ENCODE data around the gene RIMOC1. TPM values are rescaled to one million over a fixed set of nuclear protein-coding genes. Genes with fewer than 3 reads are reported as not detected.

Gene RIMOC1
- total and polyA plus RNA-seq, 7 experiments from 2014 or later = 10.8 to 40.6 (median 14.6) TPM

- Mint-ChIP-seq H3K27me3 (peaks cover 12 to 24% (median 18%) of the 10 kb centered on the region in 5 donors), H3K36me3 (peaks cover 0 to 5% (median 0%) of the 10 kb centered on the region in 5 donors), H3K4me3 (no peak overlapping the region), H3K9me3 (peaks cover 0 to 3% (median 0%) of the 10 kb centered on the region in 11 donors), H3K27ac (no peak overlapping the region), H3K4me1 (peaks cover 0 to 11% (median 0%) of the 10 kb centered on the region in 7 donors)
- intact Hi-C loops (cut with micrococcal nuclease) = no loop called here
- Histone ChIP-seq H3K27me3 (ENCODE audit: control insufficient read depth in 2 of 2, insufficient read depth in 2 of 2, low read length in 2 of 2) (no peaks in the 10 kb centered on the region), H3K36me3 (ENCODE audit: control insufficient read depth in 2 of 3, insufficient read depth in 3 of 3, low read length in 3 of 3) (no peaks in the 10 kb centered on the region), H3K27ac (ENCODE audit: low read depth, low read length) (no peak overlapping the region), H3K9me3 (ENCODE audit: control insufficient read depth in 2 of 3, low read length in 3 of 3) (no peaks in the 10 kb centered on the region), H3K4me1 (ENCODE audit: control insufficient read depth in 2 of 2, insufficient read depth in 2 of 2, low read length in 2 of 2) (no peaks in the 10 kb centered on the region), H3K4me3 (ENCODE audit: low read length) (no peak overlapping the region)
- POLR2A ChIA-PET = interaction anchor here (0.7 to 1.3 kb wide), 2 partner anchors 18 to 20 kb away, joined by 3 read pairs; no protein-coding TSS in a partner anchor
- no peak for ATAC-seq
- CTCF ChIA-PET = no interaction called here
- DNase-seq = no peak
Observed at GRCh38 chr5:41883243-41883642, 20.9 kb upstream of the RIMOC1 start.

DNA sequence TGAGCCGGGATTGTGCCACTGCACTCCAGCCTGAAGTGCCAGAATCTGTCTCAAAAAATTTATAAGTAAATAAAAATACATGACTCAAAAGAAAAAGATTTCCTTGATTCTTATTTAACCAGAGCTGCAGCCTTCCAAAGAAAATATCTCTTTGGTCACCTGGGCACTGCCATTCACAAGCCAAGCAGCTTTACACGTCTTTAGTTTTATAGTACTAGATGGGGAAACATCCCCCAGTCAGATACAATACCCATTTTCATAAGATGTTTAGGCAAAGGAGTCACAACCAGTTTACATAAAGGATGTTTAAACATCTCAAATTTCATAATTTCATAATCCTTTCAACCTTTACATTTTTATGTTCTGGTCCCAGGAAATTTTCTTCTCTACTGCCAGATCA lies 20.2 kb upstream of the RIMOC1 start:
- intact Hi-C loops (cut with micrococcal nuclease) = no loop called here
- CTCF ChIA-PET = no interaction called here
- POLR2A ChIA-PET = interaction anchor here (0.6 kb wide), 1 partner anchor 8 kb away, joined by 3 read pairs; no protein-coding TSS in a partner anchor

DNA sequence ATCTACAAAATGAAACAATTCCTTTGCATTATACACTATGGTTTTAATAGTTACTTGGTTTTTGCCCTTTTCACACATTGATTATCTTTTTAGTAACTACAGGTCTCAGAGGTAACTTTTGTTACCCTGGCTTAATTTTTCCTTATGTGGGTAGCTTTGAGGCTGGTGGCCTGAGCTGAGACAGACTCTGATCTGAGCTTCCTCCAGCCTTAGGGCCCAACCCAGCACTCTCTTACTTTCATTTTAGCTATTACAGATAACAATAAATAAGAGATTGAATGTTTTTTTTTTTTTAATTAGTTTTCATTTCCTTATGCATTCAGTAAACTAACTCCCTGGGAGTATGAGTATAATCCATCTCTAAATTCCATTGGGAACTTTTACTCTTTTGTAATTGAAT lies 18.9 kb upstream of the RIMOC1 start:
- H3K27ac ChIP-seq (ENCODE audit: low read depth, low read length) = no peak overlapping the region
- CTCF ChIA-PET = no interaction called here
- Mint-ChIP-seq H3K4me3 (no peak overlapping the region), H3K36me3 (peaks cover 0 to 5% (median 0%) of the 10 kb centered on the region in 5 donors), H3K27me3 (peaks cover 6 to 16% (median 13%) of the 10 kb centered on the region in 5 donors), H3K4me1 (peaks cover 0 to 11% (median 0%) of the 10 kb centered on the region in 7 donors), H3K27ac (peak overlapping the region in 1 of 9 donors; percentile 63), H3K9me3 (peaks cover 0 to 3% (median 0%) of the 10 kb centered on the region in 11 donors)
- DNase-seq (no peak), ATAC-seq (no peak)
- H3K4me3 ChIP-seq (ENCODE audit: low read length) = no peak overlapping the region
- intact Hi-C loops (cut with micrococcal nuclease) = no loop called here
- POLR2A ChIA-PET = no interaction called here
- H3K36me3 ChIP-seq (ENCODE audit: control insufficient read depth in 2 of 3, insufficient read depth in 3 of 3, low read length in 3 of 3) = no peaks in the 10 kb centered on the region
- H3K27me3 ChIP-seq (ENCODE audit: control insufficient read depth in 2 of 2, insufficient read depth in 2 of 2, low read length in 2 of 2) = no peaks in the 10 kb centered on the region
- H3K4me1 ChIP-seq (ENCODE audit: control insufficient read depth in 2 of 2, insufficient read depth in 2 of 2, low read length in 2 of 2) = no peaks in the 10 kb centered on the region
- H3K9me3 ChIP-seq (ENCODE audit: control insufficient read depth in 2 of 3, low read length in 3 of 3) = no peaks in the 10 kb centered on the region

More for the DNA sequence above, 20.2 kb upstream of the RIMOC1 start:
- DNase-seq = no peak
- Histone ChIP-seq H3K27me3 (ENCODE audit: control insufficient read depth in 2 of 2, insufficient read depth in 2 of 2, low read length in 2 of 2) (no peaks in the 10 kb centered on the region), H3K4me1 (ENCODE audit: control insufficient read depth in 2 of 2, insufficient read depth in 2 of 2, low read length in 2 of 2) (no peaks in the 10 kb centered on the region), H3K36me3 (ENCODE audit: control insufficient read depth in 2 of 3, insufficient read depth in 3 of 3, low read length in 3 of 3) (no peaks in the 10 kb centered on the region), H3K27ac (ENCODE audit: low read depth, low read length) (no peak overlapping the region), H3K9me3 (ENCODE audit: control insufficient read depth in 2 of 3, low read length in 3 of 3) (no peaks in the 10 kb centered on the region), H3K4me3 (ENCODE audit: low read length) (no peak overlapping the region)
- Mint-ChIP-seq H3K9me3 (peaks cover 0 to 3% (median 0%) of the 10 kb centered on the region in 11 donors), H3K27me3 (peaks cover 12 to 19% (median 16%) of the 10 kb centered on the region in 5 donors), H3K36me3 (peaks cover 0 to 5% (median 0%) of the 10 kb centered on the region in 5 donors), H3K27ac (no peak overlapping the region), H3K4me3 (no peak overlapping the region), H3K4me1 (peaks cover 0 to 11% (median 0%) of the 10 kb centered on the region in 7 donors)
- ATAC-seq = no peak

GRCh38 chr5:41891066-41891707 lies 13.0 kb upstream of the RIMOC1 start:
- Histone ChIP-seq H3K27me3 (ENCODE audit: control insufficient read depth in 2 of 2, insufficient read depth in 2 of 2, low read length in 2 of 2) (no peaks in the 10 kb centered on the region), H3K9me3 (ENCODE audit: control insufficient read depth in 2 of 3, low read length in 3 of 3) (no peaks in the 10 kb centered on the region), H3K4me1 (ENCODE audit: control insufficient read depth in 2 of 2, insufficient read depth in 2 of 2, low read length in 2 of 2) (no peaks in the 10 kb centered on the region), H3K27ac (ENCODE audit: low read depth, low read length) (no peak overlapping the region), H3K4me3 (ENCODE audit: low read length) (no peak overlapping the region), H3K36me3 (ENCODE audit: control insufficient read depth in 2 of 3, insufficient read depth in 3 of 3, low read length in 3 of 3) (no peaks in the 10 kb centered on the region)
- peak overlapping the region in 1 of 10 donors; percentile 29 for H3K4me3 Mint-ChIP-seq
- no peak for ATAC-seq
- no peak for DNase-seq
- H3K27ac Mint-ChIP-seq = peak overlapping the region in 1 of 9 donors; percentile 20
- H3K27me3 Mint-ChIP-seq = peaks cover 22 to 45% (median 35%) of the 10 kb centered on the region in 5 donors
- H3K36me3 Mint-ChIP-seq = peaks cover 0 to 8% (median 0%) of the 10 kb centered on the region in 5 donors
- H3K4me1 Mint-ChIP-seq = peaks cover 0 to 27% (median 6%) of the 10 kb centered on the region in 7 donors
- intact Hi-C loops (cut with micrococcal nuclease) = loop anchor here in 1 of 2 donors (1.0 kb wide), 1 partner anchor 16 kb away; no protein-coding TSS in a partner anchor
- POLR2A ChIA-PET = no interaction called here
- peaks cover 0 to 3% (median 0%) of the 10 kb centered on the region in 11 donors for H3K9me3 Mint-ChIP-seq
- CTCF ChIA-PET = no interaction called here

GRCh38 chr5:41892031-41892430 lies 12.1 kb upstream of the RIMOC1 start:
- Histone ChIP-seq H3K27me3 (ENCODE audit: control insufficient read depth in 2 of 2, insufficient read depth in 2 of 2, low read length in 2 of 2) (no peaks in the 10 kb centered on the region), H3K4me3 (ENCODE audit: low read length) (no peak overlapping the region), H3K36me3 (ENCODE audit: control insufficient read depth in 2 of 3, insufficient read depth in 3 of 3, low read length in 3 of 3) (no peaks in the 10 kb centered on the region), H3K9me3 (ENCODE audit: control insufficient read depth in 2 of 3, low read length in 3 of 3) (no peaks in the 10 kb centered on the region), H3K27ac (ENCODE audit: low read depth, low read length) (no peak overlapping the region), H3K4me1 (ENCODE audit: control insufficient read depth in 2 of 2, insufficient read depth in 2 of 2, low read length in 2 of 2) (no peaks in the 10 kb centered on the region)
- peak overlapping the region in 1 of 9 donors; percentile 4 for H3K27ac Mint-ChIP-seq
- no peak for DNase-seq
- H3K9me3 Mint-ChIP-seq = peaks cover 0 to 3% (median 0%) of the 10 kb centered on the region in 11 donors
- ChIA-PET CTCF (no interaction called here), POLR2A (no interaction called here)
- peaks cover 0 to 8% (median 0%) of the 10 kb centered on the region in 5 donors for H3K36me3 Mint-ChIP-seq
- no peak for ATAC-seq
- peaks cover 30 to 53% (median 36%) of the 10 kb centered on the region in 5 donors for H3K27me3 Mint-ChIP-seq
- no peak overlapping the region for H3K4me3 Mint-ChIP-seq
- intact Hi-C loops (cut with micrococcal nuclease) = no loop called here
- peaks cover 0 to 27% (median 6%) of the 10 kb centered on the region in 7 donors for H3K4me1 Mint-ChIP-seq

DNA sequence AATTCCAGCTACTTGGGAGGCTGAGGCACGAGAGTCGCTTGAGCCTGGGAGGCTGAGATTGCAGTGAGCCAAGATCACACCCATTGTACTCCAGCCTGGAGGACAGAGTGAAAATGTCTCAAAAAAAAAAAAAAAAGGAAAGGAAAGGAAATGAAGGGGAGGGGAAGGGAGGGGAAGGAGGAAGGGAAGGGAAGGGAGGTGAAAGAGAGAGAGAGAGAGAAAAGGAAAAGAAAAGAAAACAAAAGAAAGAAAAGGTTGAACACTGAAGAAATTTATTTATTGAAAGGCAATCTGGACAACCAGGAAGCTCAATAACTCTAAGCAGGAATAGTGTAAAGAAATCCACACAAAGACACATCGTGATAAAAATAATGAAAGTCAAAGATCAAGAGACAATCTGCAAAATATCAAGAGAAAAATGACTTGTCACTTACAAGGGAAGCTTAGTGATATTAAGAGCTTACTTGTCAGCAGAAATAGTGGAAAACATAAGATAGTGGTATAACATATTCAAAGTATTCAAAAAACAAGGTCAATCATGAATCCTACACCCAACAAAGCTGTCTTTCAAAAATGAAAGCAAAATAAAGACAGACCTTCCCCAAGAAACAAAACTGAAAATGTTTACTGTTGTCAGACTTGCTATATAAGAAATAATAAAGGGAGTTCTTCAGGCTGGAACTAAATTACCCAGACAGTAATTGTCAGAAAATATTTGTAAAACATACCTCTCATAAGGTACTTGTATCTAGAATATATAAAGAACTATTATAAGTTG lies 10.9 kb upstream of the RIMOC1 start:
- H3K9me3 ChIP-seq (ENCODE audit: control insufficient read depth in 2 of 3, low read length in 3 of 3) = no peaks in the 10 kb centered on the region
- Mint-ChIP-seq H3K36me3 (peaks cover 0 to 4% (median 0%) of the 10 kb centered on the region in 5 donors), H3K4me3 (peak overlapping the region in 1 of 10 donors; percentile 65), H3K9me3 (peaks cover 0 to 3% (median 0%) of the 10 kb centered on the region in 11 donors), H3K27ac (peak overlapping the region in 1 of 9 donors; percentile 75), H3K27me3 (peaks cover 28 to 52% (median 34%) of the 10 kb centered on the region in 5 donors), H3K4me1 (peaks cover 0 to 25% (median 6%) of the 10 kb centered on the region in 7 donors)
- H3K4me1 ChIP-seq (ENCODE audit: control insufficient read depth in 2 of 2, insufficient read depth in 2 of 2, low read length in 2 of 2) = no peaks in the 10 kb centered on the region
- intact Hi-C loops (cut with micrococcal nuclease) = loop anchor here in 1 of 2 donors (1.0 kb wide), 2 partner anchors 11 to 23 kb away; partner anchors contain the start of genes OXCT1 and RIMOC1
- CTCF ChIA-PET = no interaction called here
- no peaks in the 10 kb centered on the region for H3K27me3 ChIP-seq (ENCODE audit: control insufficient read depth in 2 of 2, insufficient read depth in 2 of 2, low read length in 2 of 2)
- no peak for ATAC-seq
- no peak for DNase-seq
- POLR2A ChIA-PET = interaction anchor here (1.3 kb wide), 1 partner anchor 11 kb away, joined by 4 read pairs; the partner anchor contains the start of gene RIMOC1
- H3K36me3 ChIP-seq (ENCODE audit: control insufficient read depth in 2 of 3, insufficient read depth in 3 of 3, low read length in 3 of 3) = no peaks in the 10 kb centered on the region
- H3K4me3 ChIP-seq (ENCODE audit: low read length) = no peak overlapping the region
- H3K27ac ChIP-seq (ENCODE audit: low read depth, low read length) = no peak overlapping the region

All from naive thymus-derived CD4-positive, alpha-beta T cell (primary cell).